ENCODE measurements around the gene CD52. TPM values are rescaled to one million over a fixed set of nuclear protein-coding genes. Genes with fewer than 3 reads are reported as not detected.

CD52 gene
- total RNA-seq, 1 donor from 2014 or later, result not detected

GRCh38 chr1:26353976-26354820, 36.4 kb downstream of the CD52 start, which contains the start of gene CRYBG2:
TSS of gene CRYBG2 (minus strand) at chr1:26354130. CDS start at chr1:26346657, 7,473 bp downstream.
- DNase-seq (ENCODE audit: low read depth, low spot score), result no peak

DNA sequence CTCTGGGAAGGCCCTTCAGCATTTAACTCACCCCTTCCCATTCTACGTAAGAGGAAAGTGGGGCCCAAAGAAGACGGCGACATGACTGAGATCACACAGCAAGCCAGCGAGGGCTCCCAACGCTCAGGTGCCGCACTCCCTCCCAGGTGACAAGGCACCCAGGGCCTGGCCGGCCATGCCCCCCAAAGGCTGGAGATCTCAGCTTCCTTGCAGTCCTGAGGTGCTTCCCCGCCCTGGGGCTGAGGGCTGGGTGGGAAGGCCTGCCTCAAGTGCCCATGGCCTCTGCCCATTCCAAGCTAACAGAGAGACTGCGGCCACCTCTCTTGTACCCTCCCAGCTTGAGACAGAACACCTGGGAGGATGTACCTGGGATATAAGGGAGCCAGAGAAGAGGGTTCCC, 37.2 kb downstream of the CD52 start:
- DNase-seq (ENCODE audit: low read depth, low spot score), result no peak

- no peak for DNase-seq (ENCODE audit: low read depth, low spot score)
These were observed 38.3 kb downstream of the CD52 start for GRCh38 chr1:26356106-26356505.

DNA sequence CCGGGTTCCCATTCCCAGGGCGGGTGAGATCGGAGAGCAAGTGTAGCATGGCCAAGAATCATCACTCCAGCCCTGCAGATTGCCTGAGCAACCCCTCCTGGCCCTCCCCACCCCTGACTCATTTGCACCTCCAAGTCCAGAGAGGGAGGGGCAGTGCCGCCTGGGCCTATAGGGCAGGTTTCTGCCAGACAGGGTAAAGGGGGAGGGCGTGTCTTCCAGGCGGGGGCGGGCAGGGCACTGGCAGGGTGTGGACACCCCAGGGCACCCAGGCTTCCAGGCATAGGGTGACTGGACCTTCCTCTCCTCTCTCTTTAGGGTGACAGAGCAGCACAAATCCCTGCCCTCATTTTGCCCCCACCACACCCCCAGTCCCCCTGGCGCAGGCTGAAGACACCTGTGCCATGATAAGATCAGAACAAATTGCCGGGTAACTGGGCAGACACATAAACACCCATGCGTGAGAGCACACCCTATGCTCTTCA, 39.4 kb downstream of the CD52 start:
- DNase-seq (ENCODE audit: low read depth, low spot score), result no peak

DNA sequence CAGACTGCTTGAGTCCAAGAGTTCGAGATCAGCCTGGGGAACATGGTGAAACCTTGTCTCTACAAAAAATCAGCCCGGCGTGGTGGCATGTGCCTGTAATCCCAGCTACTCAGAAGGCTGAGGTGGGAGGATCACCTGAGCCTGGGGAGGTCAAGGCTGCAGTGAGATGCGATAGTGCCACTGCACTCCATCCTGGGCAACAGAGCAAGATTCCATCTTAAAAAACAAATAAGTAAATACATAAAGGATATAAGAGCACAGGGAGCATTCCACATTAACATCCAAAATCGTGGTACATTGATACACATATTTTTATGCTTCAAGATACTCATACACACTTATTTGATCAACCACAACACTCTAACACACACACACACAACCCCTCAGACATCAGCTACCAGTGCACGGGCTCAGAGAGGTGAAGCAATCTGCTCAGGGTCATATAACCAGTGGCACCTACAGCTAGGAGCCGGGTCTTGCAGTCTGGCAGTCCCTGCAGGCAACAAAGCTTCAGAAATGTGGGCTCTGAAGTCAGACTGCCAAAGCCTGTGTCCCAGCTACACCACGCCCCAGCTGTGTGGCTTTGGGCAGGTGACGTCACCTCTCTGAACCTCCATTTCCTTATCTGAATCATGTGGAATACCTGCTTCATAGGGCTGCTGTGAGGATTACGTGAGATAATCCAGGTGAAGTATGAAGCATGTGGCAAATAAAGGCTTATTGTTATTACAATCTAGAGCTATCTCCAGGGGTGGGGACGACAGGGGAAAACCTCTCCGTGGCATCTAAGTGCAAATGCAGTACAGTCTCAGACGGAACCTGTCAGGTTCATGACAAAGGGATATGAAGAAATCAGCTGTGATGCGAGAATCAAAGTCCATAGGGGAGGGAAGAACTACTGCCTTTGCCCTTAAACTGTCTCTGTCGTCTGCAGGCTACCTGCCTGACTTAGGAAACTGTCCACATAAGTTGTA, 40.9 kb downstream of the CD52 start:
- DNase-seq (ENCODE audit: low read depth, low spot score), result no peak

DNA sequence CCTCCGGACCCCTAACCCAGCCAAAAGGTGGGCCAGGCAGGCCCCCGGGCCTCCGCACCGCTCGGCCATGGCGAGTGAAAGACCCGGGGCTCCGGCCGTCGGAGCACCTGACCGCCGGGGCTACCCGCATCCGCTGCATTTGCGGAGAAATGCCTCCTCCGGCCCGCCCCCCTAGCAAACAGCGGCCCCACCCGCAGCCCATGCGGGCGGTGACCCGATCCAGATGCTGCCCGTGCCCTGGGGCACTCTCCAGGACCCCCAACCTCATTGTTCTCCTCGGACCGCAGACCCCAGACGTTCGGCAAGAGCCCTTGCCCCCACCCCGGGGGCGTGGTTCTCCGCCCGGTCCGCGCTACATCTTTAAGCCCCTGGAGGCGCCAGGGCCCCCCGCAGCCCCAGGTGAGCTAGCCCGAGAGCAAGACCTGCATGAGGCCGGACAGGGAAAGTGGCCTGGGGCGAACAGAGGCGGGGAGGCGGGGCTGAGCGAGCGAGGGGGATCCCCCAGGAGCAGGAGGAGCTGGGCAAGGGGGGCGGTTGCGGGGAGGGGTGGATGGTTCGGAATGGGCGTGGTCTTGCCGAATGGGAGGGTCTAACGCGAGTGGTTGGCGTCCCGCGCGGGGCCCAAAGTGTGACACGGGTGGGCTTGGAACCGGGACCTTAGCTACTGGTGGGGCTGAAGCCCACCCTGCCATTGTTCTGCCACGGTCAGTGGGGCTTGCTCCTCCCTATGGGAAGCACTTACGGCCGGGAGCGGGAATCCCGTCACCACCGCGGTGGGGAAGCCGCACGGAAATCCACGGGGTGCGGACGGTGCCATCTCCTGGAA, 42.4 kb downstream of the CD52 start:
- DNase-seq (ENCODE audit: low read depth, low spot score), result no peak

DNA sequence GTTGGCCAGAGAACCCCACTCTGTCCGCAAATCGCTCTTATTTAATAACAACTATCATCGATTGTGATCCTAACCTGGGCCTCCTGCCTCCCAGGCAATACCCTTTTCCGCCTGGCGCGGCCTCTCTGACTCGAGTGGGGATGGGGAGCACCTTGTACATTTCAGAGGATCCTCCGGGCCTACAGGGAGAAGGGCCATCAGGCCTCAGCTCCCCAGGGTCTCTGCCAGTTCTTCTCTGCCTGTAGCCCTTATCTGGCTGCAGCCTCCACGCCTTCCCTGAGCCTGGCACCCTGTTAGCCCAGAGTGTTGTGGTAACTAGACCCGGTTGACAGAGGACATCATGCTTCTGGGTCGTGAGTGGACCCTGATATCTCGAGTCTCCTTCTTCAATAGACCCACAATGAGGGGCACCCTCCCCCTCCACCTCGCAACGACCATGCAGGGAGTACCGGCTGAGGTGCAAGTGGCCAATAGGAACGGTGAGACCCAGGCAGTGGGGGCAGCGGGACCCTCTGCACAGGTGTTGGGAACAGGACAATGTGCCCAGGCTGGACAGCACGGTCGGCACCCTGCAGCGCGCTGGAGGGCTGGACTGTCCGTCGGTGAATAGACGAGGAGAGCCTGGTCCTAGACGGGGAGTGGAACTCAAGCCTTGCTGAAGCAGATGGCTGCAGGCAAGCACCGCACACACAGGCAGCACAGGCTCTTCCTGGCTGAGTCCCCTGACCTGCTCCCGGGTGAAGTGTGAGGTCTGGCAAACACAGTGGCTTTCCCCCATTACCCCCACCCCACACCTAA, 43.2 kb downstream of the CD52 start:
- DNase-seq (ENCODE audit: low read depth, low spot score), result no peak

DNA sequence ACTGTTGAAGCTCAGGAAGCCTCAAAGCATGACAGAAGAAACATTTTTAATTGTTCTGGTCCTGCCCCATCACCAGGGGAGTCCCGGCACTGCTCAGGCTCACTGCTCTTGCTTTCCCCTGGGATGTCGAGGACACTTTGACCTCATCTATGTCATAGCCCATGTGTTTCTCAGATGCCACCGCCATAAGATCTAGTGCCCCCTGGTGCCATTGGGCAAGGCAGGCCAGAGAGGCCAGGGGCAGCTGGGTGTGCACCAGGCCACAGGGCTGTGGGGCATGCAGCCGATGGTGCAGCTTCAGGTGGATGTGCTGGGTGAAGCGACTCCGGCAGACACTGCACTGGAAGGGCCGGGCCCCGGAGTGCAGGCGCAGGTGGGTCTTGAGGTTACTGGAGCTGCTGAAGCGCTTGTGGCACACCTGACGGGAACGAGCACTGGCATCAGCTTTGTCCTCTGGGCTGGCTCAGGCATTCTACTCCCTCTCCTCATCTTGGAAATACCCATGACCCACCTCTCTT, 43.9 kb downstream of the CD52 start:
- DNase-seq (ENCODE audit: low read depth, low spot score), result no peak

- no peak for DNase-seq (ENCODE audit: low read depth, low spot score)
These were observed 44.6 kb downstream of the CD52 start for GRCh38 chr1:26362331-26362730.

DNA sequence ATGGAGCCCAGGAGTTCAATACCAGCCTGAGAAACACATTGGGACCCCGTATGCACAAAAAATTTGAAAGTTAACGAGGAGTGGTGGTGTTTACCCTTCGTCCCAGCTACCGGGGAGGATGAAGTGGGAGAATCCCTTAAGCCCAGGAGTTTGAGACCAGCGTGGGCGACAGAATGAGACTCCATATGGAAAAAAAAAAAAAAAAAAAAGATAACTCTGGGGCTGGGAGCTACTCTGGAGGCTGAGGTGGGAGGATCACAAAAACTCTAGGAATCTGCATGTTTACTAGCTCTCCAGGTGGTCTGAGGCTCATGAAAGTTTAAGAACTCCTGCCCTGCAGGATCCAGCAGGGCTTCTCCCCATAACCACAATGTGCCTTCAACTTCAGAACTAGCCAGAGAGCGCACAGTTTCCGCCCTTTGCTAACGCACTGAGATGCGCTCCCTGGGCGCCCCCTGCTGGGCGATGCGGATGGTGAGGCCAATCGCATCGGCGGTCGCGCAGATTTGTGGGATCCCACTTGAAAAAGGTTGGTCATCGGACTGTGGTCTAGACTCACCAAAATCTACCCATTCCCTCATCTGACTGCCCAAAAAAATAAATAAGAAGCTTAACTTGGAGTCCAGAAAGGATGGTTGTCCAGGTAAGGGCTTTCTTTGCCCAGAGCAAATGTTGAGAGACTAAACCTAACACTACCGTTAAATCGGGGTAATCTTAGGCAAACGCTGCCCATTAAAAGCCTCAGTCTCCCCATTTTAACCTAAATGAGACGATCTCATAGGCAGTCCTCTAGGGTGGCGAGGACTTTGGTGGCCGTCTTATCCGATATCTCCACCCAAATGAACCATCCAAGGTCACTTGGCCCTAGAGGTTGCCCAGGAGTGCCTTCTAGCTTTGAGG, 46.0 kb downstream of the CD52 start:
- no peak for DNase-seq (ENCODE audit: low read depth, low spot score)

DNA sequence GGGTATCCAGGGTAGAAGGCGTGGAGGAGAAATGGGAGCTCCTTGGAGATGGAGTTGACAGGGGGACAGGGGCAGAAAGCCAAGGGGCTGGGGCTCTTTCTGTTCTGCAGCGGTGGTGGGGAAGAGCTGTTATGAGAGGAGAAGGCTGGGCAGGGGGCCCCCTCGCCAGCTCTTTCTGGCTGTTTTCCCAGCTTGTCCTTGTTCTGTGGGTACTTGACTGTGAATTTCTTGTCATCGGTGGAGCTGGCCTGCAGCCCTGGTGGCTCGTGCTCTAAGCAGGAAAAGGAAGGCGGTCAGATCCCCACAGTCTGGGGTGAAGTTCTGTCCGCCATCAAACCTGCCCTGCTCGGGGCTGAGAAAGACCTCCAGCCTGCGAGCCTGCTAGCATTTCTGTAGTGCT, 47.2 kb downstream of the CD52 start:
- no peak for DNase-seq (ENCODE audit: low read depth, low spot score)

DNA sequence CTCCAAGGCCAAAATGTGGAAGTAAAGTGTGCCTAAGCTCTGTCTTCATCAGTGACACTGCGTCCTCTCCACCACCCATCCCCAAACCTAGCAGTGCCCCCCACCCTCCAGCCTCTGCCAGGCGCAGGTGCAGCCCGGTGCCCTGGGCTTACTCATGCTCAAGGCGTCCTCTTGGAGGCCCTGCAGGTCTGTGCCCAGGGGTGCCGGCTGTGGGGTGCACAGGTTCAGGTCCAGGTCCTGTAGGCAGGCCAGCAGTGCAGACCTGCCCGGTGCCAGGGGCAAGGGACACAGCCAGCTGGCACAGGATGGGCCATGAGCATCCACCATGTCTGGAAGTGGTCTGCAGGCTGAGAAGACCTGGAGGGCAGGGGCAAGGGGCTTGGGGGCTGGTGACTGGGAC, 49.7 kb downstream of the CD52 start:
- no peak for DNase-seq (ENCODE audit: low read depth, low spot score)

GRCh38 chr1:26368006-26368405, 50.2 kb downstream of the CD52 start:
- no peak for DNase-seq (ENCODE audit: low read depth, low spot score)

- DNase-seq (ENCODE audit: low read depth, low spot score), result no peak
These were observed 50.7 kb downstream of the CD52 start for GRCh38 chr1:26368486-26368885.

Other genes starting within 250 kb of the CD52 start
- gene PDIK1L, start 206.1 kb upstream of the CD52 start, total RNA-seq, result 5.9 TPM in 2 replicates
- gene FAM110D, start 158.9 kb upstream of the CD52 start, total RNA-seq, result 0.67 and 1.3 TPM in 2 replicates
- not detected in 2 replicates for gene C1orf232, start 149.0 kb upstream of the CD52 start, total RNA-seq
- 32.4 and 43.9 TPM in 2 replicates for gene ZNF593, start 148.1 kb upstream of the CD52 start, total RNA-seq
- not detected in 2 replicates for gene ZNF593OS, start 146.1 kb upstream of the CD52 start, total RNA-seq
- gene CNKSR1, start 140.5 kb upstream of the CD52 start, total RNA-seq, result not detected in 2 replicates
- not detected in 2 replicates for gene CATSPER4, start 127.4 kb upstream of the CD52 start, total RNA-seq
- gene CEP85, start 83.8 kb upstream of the CD52 start, total RNA-seq, result 9.7 and 19.0 TPM in 2 replicates
- gene SH3BGRL3, start 37.9 kb upstream of the CD52 start, total RNA-seq, result 29.7 and 35.7 TPM in 2 replicates
- 3.0 and 4.3 TPM in 2 replicates for gene UBXN11, start 11.3 kb upstream of the CD52 start, total RNA-seq
- 0.35 TPM in 1 of 2 replicates, not detected in the other for gene CRYBG2, start 36.2 kb downstream of the CD52 start, total RNA-seq
- not detected in 2 replicates for gene ZNF683, start 54.8 kb downstream of the CD52 start, total RNA-seq
- not detected in 2 replicates for gene LIN28A, start 92.9 kb downstream of the CD52 start, total RNA-seq
- gene DHDDS, start 114.4 kb downstream of the CD52 start, total RNA-seq, result 41.7 and 53.6 TPM in 2 replicates
- 299 and 333 TPM in 2 replicates for gene HMGN2, start 154.5 kb downstream of the CD52 start, total RNA-seq
- 12.8 and 13.5 TPM in 2 replicates for gene RPS6KA1, start 211.8 kb downstream of the CD52 start, total RNA-seq

Measured in pulmonary artery endothelial cell (primary cell).